Adrenal gland (tissue), 5 donors: Measurements from ENCODE around the gene ACADM.

ENCODE experiments used
- CTCF ChIP-seq, 6 experiments: fragments of 450-650 bp in 4 of 6; fragments of 200-600 bp in 2 of 6; sonication (generic) in 1 of 6; IDR thresholded peaks; 1 replicate in 5 of 6; 2 replicates in 1 of 6; pipeline versions ENCODE4 v1.5.1 to v1.8.0; 2016 to 2021; ENCODE audit warnings: antibody characterized with exemption in 6 of 6, mild to moderate bottlenecking in 2 of 6, moderate library complexity in 1 of 6
- POLR2A ChIP-seq, 2 donors: fragments of 450-650 bp; IDR thresholded peaks; one replicate each; pipeline ENCODE4 v1.6.1; 2017; ENCODE audit warnings: antibody characterized with exemption in 2 of 2, mild to moderate bottlenecking in 2 of 2, moderate library complexity in 1 of 2
- donor health status: DM: no; HTN: no; CAD: no.

- TF ChIP-seq CTCF (IDR thresholded peaks at IDR 0.05) (no peak), POLR2A (IDR thresholded peaks at IDR 0.05) (no peak)
These were observed 72.7 kb downstream of the ACADM start for GRCh38 chr1:75797273-75797588.
